GM18526 (cell line): ENCODE measurements around the gene PROSER3.
A peak's percentile ranks its signal among the peaks of the same experiment; 100 is the strongest.

ENCODE experiments used
- POLR2A ChIP-seq: IDR thresholded peaks from 3 replicates; pipeline ENCODE4 v1.6.1; 2011; ENCODE audit not compliant: insufficient read length; ENCODE audit errors: extremely low read depth

Gene PROSER3

DNA sequence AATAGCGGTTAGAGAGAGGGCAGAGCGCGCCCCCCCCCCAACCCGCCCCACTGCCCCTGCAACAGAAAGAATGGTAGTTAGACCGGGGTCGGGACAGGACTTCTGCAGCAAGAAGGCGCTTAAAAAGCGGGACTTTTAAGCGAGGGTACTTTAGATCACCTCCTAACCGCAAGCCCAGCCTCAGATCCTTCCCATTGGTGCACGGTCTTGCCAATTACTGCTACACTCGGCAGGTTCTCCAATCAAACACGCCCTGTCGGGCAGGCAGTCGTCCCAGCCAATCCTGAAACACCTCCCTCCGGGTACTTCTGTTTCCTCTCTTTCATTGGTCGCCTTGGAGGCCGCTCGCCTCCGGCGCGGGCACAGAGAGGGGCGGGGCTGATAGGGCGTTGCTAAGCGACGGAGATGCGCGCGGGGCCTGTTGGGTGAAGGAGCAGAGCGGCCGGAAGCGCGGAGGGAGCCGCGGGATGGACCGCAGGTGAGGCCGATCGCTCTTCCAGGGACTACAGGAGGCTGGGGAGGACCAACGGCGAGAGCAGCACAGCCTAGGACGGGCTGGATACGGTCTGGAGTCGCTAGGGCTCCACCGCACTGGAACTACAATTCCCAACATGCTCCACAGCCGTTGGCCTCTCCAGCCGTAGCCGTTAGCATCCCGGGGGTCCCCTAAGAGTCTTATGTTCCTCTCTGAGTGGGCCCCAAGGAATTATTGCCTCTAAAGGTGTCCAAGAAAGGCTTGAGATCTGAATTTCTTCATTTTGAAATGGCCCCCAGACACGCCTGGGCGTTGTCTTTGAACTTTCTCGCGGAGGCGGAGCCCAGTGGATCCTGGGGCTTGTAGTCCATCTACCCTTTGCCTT, at the start of gene PROSER3:
PROSER3 (plus strand) TSS at position 428 of the 860 bp plus-strand sequence; CDS start at position 468, 40 bp downstream.
- peak; percentile 65 for TF ChIP-seq POLR2A

DNA sequence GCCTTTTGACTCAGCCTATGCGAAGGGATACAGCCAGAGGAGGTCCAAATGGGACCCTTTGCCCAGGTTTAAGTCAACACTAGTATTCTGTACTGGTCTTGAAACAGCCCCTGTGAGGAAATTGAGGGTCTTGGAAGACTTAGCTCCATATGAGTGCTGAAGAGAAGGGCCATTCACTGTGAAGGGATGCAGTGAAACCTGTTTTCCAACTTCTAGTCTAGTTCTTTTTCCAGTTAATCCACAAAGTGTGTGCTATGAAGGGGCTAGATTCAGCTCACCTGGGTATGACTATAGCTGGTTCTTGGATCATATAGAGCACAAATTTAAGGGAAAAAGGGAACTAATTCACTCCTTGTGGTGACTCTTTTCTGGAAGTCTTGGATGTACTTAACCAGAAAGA, 49.6 kb upstream of the PROSER3 start:
- TF ChIP-seq POLR2A = no peak

- peak; percentile 54 for TF ChIP-seq POLR2A
Observed at GRCh38 chr19:35710784-35711723, 46.9 kb upstream of the PROSER3 start.

- TF ChIP-seq POLR2A = peak; percentile 79
Observed at GRCh38 chr19:35712567-35713505, 45.1 kb upstream of the PROSER3 start.

DNA sequence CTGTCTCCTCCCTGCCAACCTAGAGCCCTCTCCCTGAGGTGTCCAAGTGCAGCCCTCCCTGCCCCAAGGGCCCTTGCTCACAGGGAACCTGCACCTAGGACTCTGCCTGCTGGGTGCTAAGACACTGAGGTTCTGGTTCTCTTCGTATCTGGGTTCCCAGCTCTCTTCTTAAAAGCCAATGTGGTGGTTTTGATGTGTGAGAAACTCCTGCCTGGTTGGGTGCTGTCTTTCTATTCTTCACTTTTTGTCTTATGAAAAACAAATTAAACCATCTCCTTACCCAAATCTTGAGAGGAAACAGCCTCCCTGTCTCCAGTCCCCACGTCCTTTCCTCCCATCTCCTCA, 44.5 kb upstream of the PROSER3 start:
- TF ChIP-seq POLR2A = no peak

GRCh38 chr19:35713904-35714495, 44.0 kb upstream of the PROSER3 start:
- no peak for TF ChIP-seq POLR2A

DNA sequence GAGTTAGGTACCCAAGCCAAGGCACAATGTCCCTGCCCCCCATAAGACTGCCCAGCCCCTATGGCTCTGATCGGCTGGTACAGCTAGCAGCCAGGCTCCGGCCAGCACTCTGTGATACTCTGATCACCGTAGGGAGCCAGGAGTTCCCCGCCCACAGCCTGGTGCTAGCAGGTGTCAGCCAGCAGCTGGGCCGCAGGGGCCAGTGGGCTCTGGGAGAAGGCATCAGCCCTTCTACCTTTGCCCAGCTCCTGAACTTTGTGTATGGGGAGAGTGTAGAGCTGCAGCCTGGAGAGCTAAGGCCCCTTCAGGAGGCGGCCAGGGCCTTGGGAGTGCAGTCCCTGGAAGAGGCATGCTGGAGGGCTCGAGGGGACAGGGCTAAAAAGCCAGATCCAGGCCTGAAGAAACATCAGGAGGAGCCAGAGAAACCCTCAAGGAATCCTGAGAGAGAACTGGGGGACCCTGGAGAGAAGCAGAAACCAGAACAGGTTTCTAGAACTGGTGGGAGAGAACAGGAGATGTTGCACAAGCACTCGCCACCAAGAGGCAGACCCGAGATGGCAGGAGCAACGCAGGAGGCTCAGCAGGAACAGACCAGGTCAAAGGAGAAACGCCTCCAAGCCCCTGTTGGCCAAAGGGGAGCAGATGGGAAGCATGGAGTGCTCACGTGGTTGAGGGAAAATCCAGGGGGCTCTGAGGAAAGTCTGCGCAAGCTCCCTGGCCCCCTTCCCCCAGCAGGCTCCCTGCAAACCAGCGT, 43.2 kb upstream of the PROSER3 start:
- TF ChIP-seq POLR2A = no peak

- TF ChIP-seq POLR2A = no peak
Observed at GRCh38 chr19:35715355-35715809, 42.6 kb upstream of the PROSER3 start.

DNA sequence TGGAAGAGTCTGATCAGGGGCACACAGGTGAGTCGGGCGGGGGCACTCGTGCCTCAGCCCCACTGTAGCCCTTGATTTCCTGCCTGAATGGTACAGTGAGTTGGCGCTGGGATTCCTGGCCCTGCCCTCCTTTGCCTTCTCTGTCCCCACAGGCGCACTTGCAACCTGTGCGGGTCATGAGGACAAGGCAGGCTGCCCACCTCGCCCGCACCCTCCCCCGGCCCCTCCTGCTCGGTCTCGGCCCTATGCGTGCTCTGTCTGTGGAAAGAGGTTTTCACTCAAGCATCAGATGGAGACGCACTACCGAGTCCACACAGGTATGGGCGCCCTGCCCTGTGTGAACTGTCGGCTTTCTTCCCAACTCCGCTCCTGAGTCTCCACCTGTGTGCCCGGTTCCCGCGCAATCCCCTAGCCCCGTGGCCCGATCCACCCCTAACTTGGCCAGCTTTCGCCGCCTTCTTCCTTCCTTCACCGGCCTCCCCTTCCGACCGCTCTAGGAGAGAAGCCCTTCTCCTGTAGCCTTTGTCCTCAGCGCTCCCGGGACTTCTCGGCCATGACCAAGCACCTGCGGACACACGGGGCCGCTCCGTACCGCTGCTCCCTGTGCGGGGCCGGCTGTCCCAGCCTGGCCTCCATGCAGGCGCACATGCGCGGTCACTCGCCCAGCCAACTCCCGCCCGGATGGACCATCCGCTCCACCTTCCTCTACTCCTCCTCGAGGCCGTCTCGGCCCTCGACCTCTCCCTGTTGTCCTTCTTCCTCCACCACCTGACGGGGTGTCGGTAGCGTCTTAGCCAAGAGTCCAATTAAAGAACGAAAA, 41.8 kb upstream of the PROSER3 start:
- no peak for TF ChIP-seq POLR2A

GRCh38 chr19:35716801-35717664, 40.9 kb upstream of the PROSER3 start:
- TF ChIP-seq POLR2A = no peak

DNA sequence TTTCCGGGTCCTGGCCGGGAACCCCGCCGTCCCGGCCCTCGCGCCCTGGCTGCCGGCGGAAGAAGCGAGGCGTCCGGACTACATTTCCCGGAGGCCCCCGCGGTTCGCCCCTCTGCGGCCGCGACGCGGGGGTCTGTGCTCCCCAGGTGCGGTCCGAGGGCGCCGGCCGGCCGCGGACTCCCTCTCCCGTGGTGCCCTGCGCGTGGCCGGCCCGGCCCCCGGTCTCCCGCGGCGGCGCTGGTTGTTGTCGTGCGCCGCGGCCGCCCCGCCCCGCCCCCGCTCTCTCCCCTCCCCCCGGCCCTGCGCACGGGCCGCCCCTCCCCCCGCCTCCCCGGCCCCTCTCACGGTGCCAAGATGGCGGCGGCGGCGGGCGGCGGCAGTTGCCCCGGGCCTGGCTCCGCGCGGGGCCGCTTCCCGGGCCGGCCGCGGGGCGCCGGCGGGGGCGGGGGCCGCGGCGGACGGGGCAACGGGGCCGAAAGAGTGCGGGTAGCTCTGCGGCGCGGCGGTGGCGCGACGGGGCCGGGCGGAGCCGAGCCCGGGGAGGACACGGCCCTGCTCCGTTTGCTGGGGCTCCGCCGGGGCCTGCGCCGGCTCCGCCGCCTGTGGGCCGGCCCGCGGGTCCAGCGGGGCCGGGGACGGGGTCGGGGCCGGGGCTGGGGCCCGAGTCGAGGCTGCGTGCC, 40.2 kb upstream of the PROSER3 start, which contains the start of gene KMT2B:
KMT2B (plus strand) TSS at position 339 of the 680 bp plus-strand sequence; CDS start at position 355, 16 bp downstream.
- peak; percentile 56 for TF ChIP-seq POLR2A
